SK-N-MC (cell line): ENCODE results near the gene DQX1.
"Not testable (repeated sequence)": the region's sequence is repeated elsewhere in the genome, so short reads cannot be mapped to it uniquely, and the experiment has no call there.

Experiments used
- DNase-seq: peaks from one replicate; pipeline ENCODE4 v3.0.0-alpha.2; 2011; ENCODE audit warnings: low read depth, low spot score
- H3K27ac ChIP-seq: fragments of 200-600 bp; sonication (generic); 2 replicates; pipeline ENCODE4 v1.5.1; 2016; ENCODE audit warnings: mixed run types
- H3K36me3 ChIP-seq: fragments of 200-600 bp; sonication (generic); 2 replicates; pipeline ENCODE4 v1.6.1; 2017; ENCODE audit warnings: antibody characterized with exemption, low read length, mixed read lengths; ENCODE audit not compliant: insufficient read depth
- H3K4me3 ChIP-seq: fragments of 200-600 bp; sonication (generic); 2 replicates; pipeline ENCODE4 v1.5.1; 2016
- H3K9ac ChIP-seq: fragments of 200-600 bp; sonication (generic); 2 replicates; pipeline ENCODE4 v1.8.0; 2017; ENCODE audit warnings: mixed run types, mixed read lengths; ENCODE audit not compliant: insufficient read length
- H3K9me3 ChIP-seq: fragments of 200-600 bp; sonication (generic); 2 replicates; pipeline ENCODE4 v1.6.1; 2017; ENCODE audit warnings: low read depth, mild to moderate bottlenecking, antibody characterized with exemption, low read length, moderate library complexity, mixed read lengths
- EZH2 ChIP-seq: fragments of 200-600 bp; sonication (generic); IDR thresholded peaks from one replicate; pipeline ENCODE4 v1.6.1; 2017; ENCODE audit warnings: antibody characterized with exemption
- FOXP2 ChIP-seq: optimal IDR thresholded peaks from 2 replicates; pipeline ENCODE3; 2011; ENCODE audit warnings: mild to moderate bottlenecking, moderate library complexity; ENCODE audit not compliant: insufficient read depth; ENCODE audit errors: extremely low read length, control extremely low read depth
- POLR2AphosphoS5 ChIP-seq: IDR thresholded peaks from 2 replicates; pipeline ENCODE4 v1.6.1; 2012; ENCODE audit warnings: mild to moderate bottlenecking, low read depth, low read length, borderline replicate concordance

The DQX1 gene

DNA sequence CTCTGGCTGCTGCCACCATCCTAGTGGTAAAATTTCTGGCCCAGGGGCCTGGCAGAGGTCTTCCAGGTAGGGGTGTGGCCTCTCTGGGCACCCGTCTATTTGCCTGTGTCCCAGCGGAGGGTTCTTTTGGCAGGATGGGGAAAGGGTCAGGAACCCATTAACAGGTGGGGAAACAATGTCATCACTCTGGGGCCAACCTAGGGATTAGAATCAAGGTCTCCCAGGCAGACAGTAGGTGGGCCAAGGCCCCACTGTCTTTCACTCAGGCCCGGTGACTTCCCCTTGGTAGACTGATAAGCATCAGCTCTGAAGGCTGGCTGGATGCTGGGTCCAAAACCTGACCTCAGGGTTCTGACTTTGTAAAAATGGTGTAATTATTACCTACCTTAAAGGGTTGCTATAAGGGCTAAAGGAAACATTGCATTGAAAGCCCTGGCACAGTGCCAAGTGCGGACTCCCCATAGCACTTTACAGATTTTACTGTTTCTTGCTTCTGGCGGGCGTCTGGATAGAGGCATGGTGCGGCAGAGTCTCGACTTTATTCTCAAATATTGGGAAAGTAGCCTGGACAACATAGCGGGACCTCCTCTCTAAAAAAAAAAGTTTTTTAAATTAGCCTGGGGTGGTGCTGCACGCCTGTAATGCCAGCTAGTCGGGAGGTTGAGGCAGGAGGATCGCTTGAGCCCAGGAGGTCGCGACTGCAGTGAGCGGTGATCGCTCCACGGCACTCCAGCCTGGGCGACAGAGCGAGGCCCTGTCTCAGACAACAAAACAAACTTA is 28.8 kb downstream of the DQX1 start:
- no peak overlapping the region for H3K9ac ChIP-seq
- H3K4me3 ChIP-seq, result no peak overlapping the region
- no peaks in the 10 kb centered on the region for H3K9me3 ChIP-seq
- H3K27ac ChIP-seq, result no peak overlapping the region
- DNase-seq, result no peak
- no peak for TF ChIP-seq POLR2AphosphoS5
- TF ChIP-seq FOXP2, result no peak
- no peak for TF ChIP-seq EZH2
- H3K36me3 ChIP-seq, result peaks cover under 1% of the 10 kb centered on the region; the same call in 1 of the 2 replicates

DNA sequence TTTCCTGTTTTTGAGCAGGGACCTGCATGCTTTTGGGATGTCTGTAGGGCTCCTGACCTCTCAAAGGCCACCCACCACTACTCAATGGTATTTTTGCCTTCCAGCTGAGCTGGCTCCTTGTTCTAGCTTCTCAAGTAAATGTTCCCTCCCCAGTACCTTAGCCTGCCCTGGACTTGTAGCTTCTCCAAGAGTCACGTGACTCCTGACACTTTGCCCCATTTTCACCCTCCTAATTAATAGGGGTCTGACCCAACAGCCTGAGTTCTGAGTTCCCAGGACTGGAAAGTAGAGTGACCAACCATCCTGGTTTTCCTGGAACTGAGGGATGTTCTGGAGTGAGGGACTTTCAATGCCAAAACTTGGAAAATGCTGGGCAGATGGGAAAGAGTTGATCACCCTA is 30.6 kb downstream of the DQX1 start:
- H3K36me3 ChIP-seq, result peaks cover 14% of the 10 kb centered on the region; the same call in 1 of the 2 replicates
- DNase-seq, result no peak

DNA sequence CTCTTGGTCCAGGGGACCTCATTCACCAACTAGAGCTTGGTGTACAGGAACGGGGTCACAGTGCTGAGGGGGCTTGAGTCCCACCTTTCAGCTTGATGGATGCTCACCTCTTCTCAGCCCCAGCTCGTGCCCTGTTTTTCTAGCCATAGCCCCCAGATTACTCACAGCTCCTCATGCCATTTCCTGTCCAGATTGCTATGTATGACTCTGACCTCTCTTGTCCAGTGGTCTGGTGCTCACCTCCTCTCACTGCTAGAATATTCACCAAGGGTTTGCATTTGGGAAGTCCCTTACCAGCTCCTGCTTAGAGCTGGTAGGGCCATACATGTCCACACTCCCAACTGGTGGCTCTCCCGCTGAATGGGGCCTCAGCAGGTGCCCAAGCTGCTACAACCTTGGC is 32.5 kb downstream of the DQX1 start:
- no peak for DNase-seq
- H3K27ac ChIP-seq, result no peak overlapping the region
- H3K36me3 ChIP-seq, result peaks cover 14% of the 10 kb centered on the region; the same call in 1 of the 2 replicates
- TF ChIP-seq POLR2AphosphoS5, result no peak
- no peak for TF ChIP-seq EZH2
- no peak for TF ChIP-seq FOXP2
- no peaks in the 10 kb centered on the region for H3K9me3 ChIP-seq
- H3K4me3 ChIP-seq, result no peak overlapping the region
- no peak overlapping the region for H3K9ac ChIP-seq

More for the DNA sequence above, 30.6 kb downstream of the DQX1 start:
- Histone ChIP-seq H3K9ac (no peak overlapping the region), H3K9me3 (no peaks in the 10 kb centered on the region), H3K27ac (no peak overlapping the region), H3K4me3 (no peak overlapping the region)
- no peak for TF ChIP-seq EZH2
- TF ChIP-seq FOXP2, result no peak
- no peak for TF ChIP-seq POLR2AphosphoS5

DNA sequence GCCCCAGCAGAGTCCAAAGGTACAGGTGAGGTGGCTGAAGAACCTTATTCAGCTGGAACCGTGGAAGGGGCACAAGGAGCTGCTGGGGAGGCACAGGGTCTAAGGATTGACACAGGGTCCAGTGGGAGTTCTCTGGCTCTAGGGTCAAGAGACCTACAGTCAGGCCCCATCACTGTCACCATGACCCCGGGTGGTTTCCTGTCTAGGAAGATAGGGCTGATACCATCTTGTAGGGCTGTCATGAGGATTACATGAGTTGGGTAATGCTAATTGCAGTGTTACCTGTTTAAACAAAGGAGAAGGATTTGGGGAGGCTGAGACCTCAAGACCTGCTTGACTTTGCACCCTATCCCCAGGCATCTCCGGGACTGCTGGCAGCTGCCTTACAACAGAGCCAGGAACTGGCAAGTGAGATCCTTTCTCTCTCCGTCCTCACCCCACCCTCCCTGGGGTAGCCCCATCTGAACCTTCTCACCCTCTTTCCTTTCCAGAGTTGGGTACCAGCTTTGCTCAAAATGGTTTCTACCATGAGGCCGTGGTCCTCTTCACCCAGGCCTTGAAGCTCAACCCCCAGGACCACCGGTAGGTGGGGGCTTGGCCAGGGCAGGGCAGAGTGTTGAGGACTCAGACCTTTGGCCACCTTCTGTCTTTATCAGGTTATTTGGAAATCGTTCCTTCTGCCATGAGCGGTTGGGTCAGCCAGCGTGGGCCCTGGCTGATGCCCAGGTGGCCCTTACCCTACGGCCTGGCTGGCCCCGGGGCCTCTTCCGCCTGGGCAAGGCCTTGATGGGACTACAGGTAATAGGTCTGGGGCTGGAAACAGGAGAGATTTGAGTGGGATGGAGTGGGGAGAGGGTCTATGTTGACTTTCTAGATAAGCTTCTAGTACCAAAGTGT is 34.1 kb downstream of the DQX1 start:
- no peak overlapping the region for H3K9ac ChIP-seq

DNA sequence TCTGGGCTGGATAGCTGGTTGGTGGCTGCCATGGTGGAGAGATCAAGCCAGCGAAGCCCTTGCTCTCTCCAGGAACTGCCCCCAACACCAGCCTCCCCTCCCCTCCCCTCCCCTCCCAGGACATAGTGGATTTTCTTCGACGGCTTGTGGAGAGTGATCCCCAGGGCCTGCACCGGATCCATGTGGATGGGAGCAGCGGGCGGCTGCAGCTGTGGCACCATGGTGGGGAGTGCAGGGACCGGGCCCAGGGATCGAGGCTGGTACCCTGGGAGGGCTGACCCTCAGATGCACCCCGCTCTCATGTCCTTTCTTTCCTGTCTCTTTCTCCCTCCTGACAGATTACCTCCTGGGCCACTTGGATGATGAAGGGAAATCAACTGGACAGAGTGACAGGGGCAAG is 36.1 kb downstream of the DQX1 start:
- no peak overlapping the region for H3K27ac ChIP-seq
- no peak for DNase-seq
- H3K36me3 ChIP-seq, result peaks cover 14% of the 10 kb centered on the region; the same call in 1 of the 2 replicates
- H3K4me3 ChIP-seq, result no peak overlapping the region
- TF ChIP-seq FOXP2 (no peak), EZH2 (no peak), POLR2AphosphoS5 (no peak)
- H3K9me3 ChIP-seq, result no peaks in the 10 kb centered on the region
- H3K9ac ChIP-seq, result no peak overlapping the region

More for the DNA sequence above, 34.1 kb downstream of the DQX1 start:
- Histone ChIP-seq H3K36me3 (peaks cover 14% of the 10 kb centered on the region; the same call in 1 of the 2 replicates), H3K4me3 (no peak overlapping the region), H3K9me3 (no peaks in the 10 kb centered on the region), H3K27ac (no peak overlapping the region)
- TF ChIP-seq EZH2 (no peak), FOXP2 (no peak), POLR2AphosphoS5 (no peak)
- no peak for DNase-seq

DNA sequence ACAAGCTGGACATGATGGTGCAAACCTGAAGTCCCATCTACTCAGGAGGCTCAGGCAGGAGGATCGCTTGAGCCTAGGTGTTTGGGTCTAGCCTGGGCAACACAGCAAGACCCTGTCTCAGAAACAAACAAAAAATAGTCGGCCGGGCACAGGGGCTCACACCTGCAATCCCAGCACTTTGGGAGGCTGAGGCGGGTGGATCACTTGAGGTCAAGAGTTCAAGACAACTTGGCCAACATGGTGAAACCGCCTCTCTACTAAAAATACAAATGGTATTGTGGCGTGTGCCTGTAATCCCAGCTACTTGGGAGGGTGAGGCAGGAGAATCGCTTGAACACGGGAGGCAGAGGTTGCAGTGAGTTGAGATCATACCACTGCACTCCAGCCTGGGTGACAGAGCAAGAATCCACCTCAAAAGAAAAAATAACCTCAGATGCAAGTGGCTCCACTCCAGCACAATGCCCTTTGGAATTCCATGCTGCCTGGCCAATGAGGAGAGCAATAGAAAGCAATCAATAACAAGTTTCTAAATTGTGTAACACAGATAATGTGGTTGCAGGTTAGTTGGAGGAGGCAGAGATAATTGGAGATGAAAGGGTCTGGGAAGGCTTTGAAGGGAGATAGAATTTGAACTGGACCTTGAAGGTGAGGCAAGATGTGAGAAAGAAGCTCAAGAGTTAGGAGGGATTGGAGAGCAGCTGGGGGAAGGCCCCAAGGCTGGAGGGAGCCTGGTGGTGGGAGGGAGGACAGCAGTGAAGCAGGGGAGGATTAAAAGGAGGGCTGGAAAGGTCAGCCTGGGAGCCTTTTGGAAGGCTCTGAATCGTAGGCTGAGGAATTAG is 37.2 kb downstream of the DQX1 start:
- no peak overlapping the region for H3K9ac ChIP-seq
- H3K9me3 ChIP-seq, result no peaks in the 10 kb centered on the region
- DNase-seq, result no peak
- peaks cover 14% of the 10 kb centered on the region; the same call in 1 of the 2 replicates for H3K36me3 ChIP-seq
- no peak overlapping the region for H3K4me3 ChIP-seq
- H3K27ac ChIP-seq, result no peak overlapping the region
- TF ChIP-seq EZH2, result no peak
- TF ChIP-seq FOXP2, result no peak
- no peak for TF ChIP-seq POLR2AphosphoS5

DNA sequence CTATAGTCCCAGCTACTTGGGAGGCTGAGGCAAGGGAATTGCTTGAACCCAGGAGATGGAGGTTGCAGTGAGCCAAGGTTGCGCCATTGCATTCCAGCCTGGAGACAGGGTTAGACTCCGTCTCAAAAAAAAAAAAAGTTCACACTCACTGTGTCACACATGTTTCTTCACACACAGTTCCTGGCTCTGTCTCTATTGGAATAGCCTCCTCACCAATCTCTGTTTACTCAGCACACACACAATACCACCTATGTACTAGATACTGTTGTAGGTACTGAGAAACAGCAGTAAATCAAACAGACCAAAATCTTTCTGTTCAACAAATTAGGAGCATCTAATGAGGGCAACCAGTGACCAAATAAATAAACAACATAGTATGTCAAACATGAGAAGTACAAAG is 39.9 kb downstream of the DQX1 start:
- no peak for DNase-seq

DNA sequence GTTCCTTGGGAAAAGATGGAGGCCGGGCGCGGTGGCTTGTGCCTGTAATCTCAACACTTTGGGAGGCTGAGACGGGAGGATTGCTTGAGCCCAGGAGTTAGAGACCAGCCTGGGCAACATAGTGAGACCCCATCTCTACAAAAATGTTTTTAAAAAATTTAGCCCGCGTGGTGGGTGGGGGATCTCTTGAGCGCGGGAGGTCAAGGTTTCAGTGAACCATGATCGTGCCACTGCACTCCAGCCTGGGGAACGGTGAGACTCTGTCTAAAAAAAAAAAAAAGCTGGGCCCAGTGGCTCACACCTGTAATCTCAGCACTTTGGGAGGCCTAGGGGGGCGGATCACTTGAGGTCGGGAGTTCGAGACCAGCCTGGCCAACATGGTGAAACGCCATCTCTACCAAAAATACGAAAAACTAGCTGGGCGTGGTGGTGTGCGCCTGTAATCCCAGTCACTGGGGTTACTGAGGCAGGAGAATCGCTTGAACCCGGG is 42.3 kb downstream of the DQX1 start:
- not testable (repeated sequence) for H3K27ac ChIP-seq
- H3K9ac ChIP-seq, result peak overlapping the region; percentile 82

More for the DNA sequence above, 39.9 kb downstream of the DQX1 start:
- no peak overlapping the region for H3K9ac ChIP-seq
- no peak overlapping the region for H3K27ac ChIP-seq
- no peaks in the 10 kb centered on the region for H3K9me3 ChIP-seq
- no peak overlapping the region for H3K4me3 ChIP-seq
- H3K36me3 ChIP-seq, result peaks cover 4% of the 10 kb centered on the region; the same call in 1 of the 2 replicates
- TF ChIP-seq FOXP2, result no peak
- no peak for TF ChIP-seq EZH2
- TF ChIP-seq POLR2AphosphoS5, result no peak

More for the DNA sequence above, 42.3 kb downstream of the DQX1 start:
- not testable (repeated sequence) for H3K36me3 ChIP-seq, DNase-seq, H3K9me3 ChIP-seq
- peak overlapping the region; percentile 90 for H3K4me3 ChIP-seq
